Transverse colon (tissue), 4 donors: Measurements from ENCODE around the gene EHD3. TPM values are rescaled to one million over a fixed set of nuclear protein-coding genes. Genes with fewer than 3 reads are reported as not detected.

Source experiments
- DNase-seq: peaks from one replicate; pipeline ENCODE4 v3.0.0-alpha.2; 2019
- H3K27ac ChIP-seq, 4 donors: fragments of 200-600 bp; sonication (generic); 2 replicates each; pipeline ENCODE4 v1.5.1; 2016 to 2018; ENCODE audit warnings: inconsistent platforms in 4 of 4
- H3K27me3 ChIP-seq: fragments of 200-600 bp; sonication (generic); 2 replicates; pipeline ENCODE4 v1.5.1; 2017; ENCODE audit warnings: inconsistent platforms
- H3K36me3 ChIP-seq, 4 donors: fragments of 200-600 bp; sonication (generic); 2 replicates each; pipeline ENCODE4 v1.5.1; 2017 to 2019; ENCODE audit warnings: inconsistent platforms in 4 of 4
- H3K4me1 ChIP-seq, 4 donors: fragments of 200-600 bp; sonication (generic); 2 replicates each; pipeline ENCODE4 v1.5.1; 2017 to 2020; ENCODE audit warnings: inconsistent platforms in 4 of 4
- H3K4me3 ChIP-seq, 4 donors: fragments of 200-600 bp; sonication (generic); 1 replicate in 1 of 4; 2 replicates in 3 of 4; pipeline versions ENCODE4 v1.5.1 to v1.6.1; 2017 to 2019; ENCODE audit warnings: inconsistent platforms in 4 of 4
- H3K9me3 ChIP-seq, 2 donors: fragments of 200-600 bp; sonication (generic); 2 replicates each; pipeline ENCODE4 v1.5.1; 2017 to 2019; ENCODE audit warnings: inconsistent platforms in 2 of 2
- CTCF ChIP-seq, 5 experiments: fragments of 200-600 bp in 3 of 5; fragments of 450-650 bp in 2 of 5; sonication (generic) in 3 of 5; IDR thresholded peaks; 1 replicate in 2 of 5; 2 replicates in 3 of 5; pipeline ENCODE4 v1.5.1; 2016 to 2017; ENCODE audit warnings: antibody characterized with exemption in 5 of 5, inconsistent platforms in 3 of 5, mild to moderate bottlenecking in 2 of 5, moderate library complexity in 1 of 5
- EP300 ChIP-seq: sonication (generic); formaldehyde crosslinking; IDR thresholded peaks from one replicate; pipeline ENCODE4 v1.6.1; 2017; ENCODE audit warnings: antibody characterized with exemption, low read depth
- POLR2A ChIP-seq: fragments of 450-650 bp; IDR thresholded peaks from one replicate; pipeline ENCODE4 v1.6.1; 2016; ENCODE audit warnings: antibody characterized with exemption, mild to moderate bottlenecking, moderate library complexity
- POLR2AphosphoS5 ChIP-seq, 3 donors: sonication (generic); formaldehyde crosslinking; IDR thresholded peaks; one replicate each; pipeline ENCODE4 v1.6.1; 2016; ENCODE audit warnings: antibody characterized with exemption in 3 of 3
- WGBS, 2 donors: methylation state at CpG; one replicate each; pipeline ENCODE4 v1.1.5; 2018; ENCODE audit warnings: low coverage in 1 of 2; 5-methylcytosine and 5-hydroxymethylcytosine counted together
- in situ Hi-C, 4 donors: fragments of 200-750 bp; cut with MboI; loops; one replicate each; pipeline versions ENCODE4 v1.15.0 to v1.15.1; 2017; ENCODE audit warnings: low sequenced_read_pairs in 3 of 4, low pct_ligation_motif_present in 1 of 4, low pct_unique_long_range_greater_than_20kb in 1 of 4
- intact Hi-C: fragments of 100-400 bp; cut with DNase I; formaldehyde crosslinking; loops from one replicate; pipeline ENCODE4 v1.15.1; 2023; ENCODE audit warnings: low total_unique reads
- total RNA-seq, 4 donors: library from RNA; depleted of rRNA; stranded (reverse); fragments of >200 nt; gene quantifications; one replicate each; pipeline ENCODE4 v1.1.0, GENCODE V29; 2016

Gene EHD3
- total RNA-seq, 4 donors from 2014 or later = 1.2 to 10.1 (median 3.6) TPM

GRCh38 chr2:31193806-31194205 lies 40.1 kb upstream of the EHD3 start:
- no peaks in the 10 kb centered on the region for H3K9me3 ChIP-seq
- H3K4me3 ChIP-seq = no peak overlapping the region
- in situ Hi-C loops (no loop called here), intact Hi-C loops (no loop called here)
- H3K4me1 ChIP-seq = no peaks in the 10 kb centered on the region
- 67 to 88% methylated on average over 1 to 4 of the region's 4 CpGs for WGBS, 2 donors
- H3K36me3 ChIP-seq = no peaks in the 10 kb centered on the region
- H3K27me3 ChIP-seq = no peaks in the 10 kb centered on the region
- H3K27ac ChIP-seq = no peak overlapping the region
- DNase-seq = no peak
- no peak for TF ChIP-seq EP300

GRCh38 chr2:31196622-31197021 lies 37.3 kb upstream of the EHD3 start:
- no peaks in the 10 kb centered on the region for H3K4me1 ChIP-seq
- WGBS, 2 donors = 89 to 94% methylated on average over 2 of the region's 2 CpGs
- DNase-seq = no peak

GRCh38 chr2:31197166-31197565 lies 36.8 kb upstream of the EHD3 start:
- Histone ChIP-seq H3K27ac (no peak overlapping the region), H3K4me3 (no peak overlapping the region), H3K27me3 (no peaks in the 10 kb centered on the region), H3K9me3 (no peaks in the 10 kb centered on the region), H3K36me3 (no peaks in the 10 kb centered on the region), H3K4me1 (no peaks in the 10 kb centered on the region)
- in situ Hi-C loops = no loop called here
- no peak for DNase-seq
- 87 to 88% methylated on average over 1 to 4 of the region's 4 CpGs for WGBS, 2 donors
- intact Hi-C loops = no loop called here
- TF ChIP-seq CTCF (IDR thresholded peaks at IDR 0.05) (no peak), EP300 (no peak), POLR2A (no peak), POLR2AphosphoS5 (IDR thresholded peaks at IDR 0.05) (no peak)

More at GRCh38 chr2:31196622-31197021, 37.3 kb upstream of the EHD3 start:
- H3K36me3 ChIP-seq = no peaks in the 10 kb centered on the region
- H3K27ac ChIP-seq = no peak overlapping the region
- in situ Hi-C loops (no loop called here), intact Hi-C loops (no loop called here)
- no peaks in the 10 kb centered on the region for H3K27me3 ChIP-seq
- no peak overlapping the region for H3K4me3 ChIP-seq
- H3K9me3 ChIP-seq = no peaks in the 10 kb centered on the region
- TF ChIP-seq POLR2A (no peak), CTCF (IDR thresholded peaks at IDR 0.05) (no peak), EP300 (no peak), POLR2AphosphoS5 (IDR thresholded peaks at IDR 0.05) (no peak)

- no peaks in the 10 kb centered on the region for H3K27me3 ChIP-seq
- H3K36me3 ChIP-seq = no peaks in the 10 kb centered on the region
- DNase-seq = no peak
- no peak overlapping the region for H3K4me3 ChIP-seq
- 92 to 94% methylated on average over 2 of the region's 2 CpGs for WGBS, 2 donors
- no peak overlapping the region for H3K27ac ChIP-seq
- no peaks in the 10 kb centered on the region for H3K9me3 ChIP-seq
- in situ Hi-C loops = no loop called here
- intact Hi-C loops = no loop called here
- H3K4me1 ChIP-seq = no peaks in the 10 kb centered on the region
- TF ChIP-seq EP300 = no peak
- no peak for TF ChIP-seq POLR2AphosphoS5 (IDR thresholded peaks at IDR 0.05)
- no peak for TF ChIP-seq POLR2A
- no peak for TF ChIP-seq CTCF (IDR thresholded peaks at IDR 0.05)
These were observed 36.3 kb upstream of the EHD3 start for GRCh38 chr2:31197669-31198068.

- intact Hi-C loops (no loop called here), in situ Hi-C loops (no loop called here)
- Histone ChIP-seq H3K4me1 (no peaks in the 10 kb centered on the region), H3K36me3 (no peaks in the 10 kb centered on the region), H3K27ac (no peak overlapping the region), H3K27me3 (no peaks in the 10 kb centered on the region), H3K9me3 (no peaks in the 10 kb centered on the region), H3K4me3 (no peak overlapping the region)
- no peak for DNase-seq
- whole genome bisulfite sequencing, 2 donors = 57 to 73% methylated on average over 1 to 4 of the region's 4 CpGs
- TF ChIP-seq POLR2A = no peak
- TF ChIP-seq CTCF (IDR thresholded peaks at IDR 0.05) = no peak
- no peak for TF ChIP-seq POLR2AphosphoS5 (IDR thresholded peaks at IDR 0.05)
- no peak for TF ChIP-seq EP300
These were observed 34.7 kb upstream of the EHD3 start for GRCh38 chr2:31199206-31199605.
